GM23338 (cell line): Measurements from ENCODE around the gene C6orf89. TPM values are rescaled to one million over a fixed set of nuclear protein-coding genes. Genes with fewer than 3 reads are reported as not detected.

Experiments
- ATAC-seq: fragments of 200-7000 bp; cut with Tn5 transposase; 3 replicates; pipeline ENCODE4 v1.9.1; 2020
- DNase-seq: peaks from one replicate; pipeline ENCODE4 v3.0.0-alpha.2; 2015; ENCODE audit warnings: low spot score
- H2AFZ ChIP-seq: fragments of 200-600 bp; sonication (generic); 2 replicates; pipeline ENCODE4 v1.8.0; 2016; ENCODE audit warnings: antibody characterized with exemption, mild to moderate bottlenecking, moderate library complexity
- H3F3A ChIP-seq: fragments of 200-600 bp; sonication (generic); replicated peaks from 2 replicates; pipeline ENCODE4 v1.8.0; 2017; ENCODE audit warnings: antibody characterized with exemption, mixed run types, low read depth
- H3K27ac ChIP-seq: fragments of 200-600 bp; sonication (generic); 2 replicates; pipeline ENCODE4 v1.6.1; 2016; ENCODE audit warnings: low read depth
- H3K27me3 ChIP-seq: fragments of 200-600 bp; sonication (generic); 2 replicates; pipeline ENCODE4 v1.8.0; 2016; ENCODE audit warnings: mild to moderate bottlenecking, mixed run types, moderate library complexity; ENCODE audit not compliant: insufficient read depth
- H3K36me3 ChIP-seq: fragments of 200-600 bp; sonication (generic); 2 replicates; pipeline ENCODE4 v1.8.0; 2016; ENCODE audit warnings: mild to moderate bottlenecking; ENCODE audit not compliant: insufficient read depth
- H3K4me1 ChIP-seq: fragments of 200-600 bp; sonication (generic); 2 replicates; pipeline ENCODE4 v1.8.0; 2016; ENCODE audit warnings: mild to moderate bottlenecking, moderate library complexity; ENCODE audit not compliant: insufficient read depth
- H3K4me2 ChIP-seq: fragments of 200-600 bp; sonication (generic); 2 replicates; pipeline ENCODE4 v1.7.1; 2017; ENCODE audit warnings: mixed run types
- H3K4me3 ChIP-seq: fragments of 200-600 bp; sonication (generic); 2 replicates; pipeline ENCODE4 v1.6.1; 2016; ENCODE audit warnings: mixed run types
- H3K79me2 ChIP-seq: fragments of 200-600 bp; sonication (generic); replicated peaks from 2 replicates; pipeline ENCODE4 v1.8.0; 2017; ENCODE audit warnings: mild to moderate bottlenecking; ENCODE audit not compliant: insufficient read depth
- H3K9me2 ChIP-seq: fragments of 200-600 bp; sonication (generic); 2 replicates; pipeline ENCODE4 v1.8.0; 2017; ENCODE audit not compliant: insufficient read depth
- H4K20me1 ChIP-seq: fragments of 200-600 bp; sonication (generic); replicated peaks from 2 replicates; pipeline ENCODE4 v1.8.0; 2017; ENCODE audit warnings: mild to moderate bottlenecking; ENCODE audit not compliant: insufficient read depth
- H3K27ac Mint-ChIP-seq: 2 replicates; pipeline ENCODE4 v1.8.0; 2020; ENCODE audit warnings: inconsistent platforms, mild to moderate bottlenecking, moderate library complexity, mixed read lengths
- H3K27me3 Mint-ChIP-seq: 3 replicates; pipeline ENCODE4 v1.8.0; 2022; ENCODE audit warnings: low read depth, mild to moderate bottlenecking, moderate library complexity, mixed read lengths, inconsistent platforms; ENCODE audit not compliant: insufficient read depth, poor library complexity
- H3K36me3 Mint-ChIP-seq: 3 replicates; pipeline ENCODE4 v1.8.0; 2021; ENCODE audit warnings: low read depth, mild to moderate bottlenecking, inconsistent platforms, moderate library complexity, mixed read lengths
- H3K4me1 Mint-ChIP-seq: 3 replicates; pipeline ENCODE4 v1.8.0; 2020; ENCODE audit warnings: mild to moderate bottlenecking, inconsistent platforms, mixed read lengths
- H3K4me3 Mint-ChIP-seq: 3 replicates; pipeline ENCODE4 v1.8.0; 2021; ENCODE audit warnings: moderate library complexity, mild to moderate bottlenecking, inconsistent platforms, mixed read lengths
- H3K9me3 Mint-ChIP-seq: 3 replicates; pipeline ENCODE4 v1.8.0; 2020; ENCODE audit warnings: moderate library complexity, mild to moderate bottlenecking, inconsistent platforms, mixed read lengths
- CREB1 ChIP-seq: fragments of 250-450 bp; sonication (Bioruptor Pico); IDR thresholded peaks from 2 replicates; pipeline ENCODE4 v1.5.0; 2020; ENCODE audit warnings: low read depth, mild to moderate bottlenecking, moderate library complexity
- EZH2 ChIP-seq: fragments of 200-600 bp; sonication (generic); IDR thresholded peaks from one replicate; pipeline ENCODE4 v1.8.0; 2017; ENCODE audit warnings: antibody characterized with exemption, mild to moderate bottlenecking, low read depth; ENCODE audit not compliant: unreplicated experiment
- EZH2phosphoT487 ChIP-seq: fragments of 200-600 bp; sonication (generic); IDR thresholded peaks from one replicate; pipeline ENCODE4 v1.8.1; 2018; ENCODE audit warnings: antibody characterized with exemption; ENCODE audit not compliant: unreplicated experiment
- JUNB ChIP-seq: IDR thresholded peaks from one replicate; pipeline ENCODE4 v1.6.1; 2016; ENCODE audit warnings: antibody characterized with exemption; ENCODE audit not compliant: unreplicated experiment
- NANOG ChIP-seq: IDR thresholded peaks from 2 replicates; pipeline ENCODE4 v1.6.1; 2016; ENCODE audit warnings: antibody characterized with exemption, borderline replicate concordance
- POLR2AphosphoS5 ChIP-seq: IDR thresholded peaks from 2 replicates; pipeline ENCODE4 v1.6.1; 2016; ENCODE audit warnings: antibody characterized with exemption, low read depth
- REST ChIP-seq: IDR thresholded peaks from one replicate; pipeline ENCODE4 v1.6.1; 2018; ENCODE audit warnings: antibody characterized with exemption; ENCODE audit not compliant: unreplicated experiment
- STAT1 ChIP-seq: IDR thresholded peaks from one replicate; pipeline ENCODE4 v1.6.1; 2016; ENCODE audit warnings: antibody characterized with exemption; ENCODE audit not compliant: unreplicated experiment
- ZNF114 ChIP-seq: fragments of 250-450 bp; sonication (Bioruptor Pico); IDR thresholded peaks from 2 replicates; pipeline ENCODE4 v1.5.0; 2020; ENCODE audit warnings: mild to moderate bottlenecking, moderate library complexity
- ZNF331 ChIP-seq: fragments of 250-450 bp; sonication (Bioruptor Pico); IDR thresholded peaks from 2 replicates; pipeline ENCODE4 v1.5.0; 2020; ENCODE audit warnings: low read depth, mild to moderate bottlenecking, moderate library complexity
- polyA plus RNA-seq: library from polyadenylated mRNA; unstranded; fragments of >200 nt; fragmentation: Nextera tagmentation; extraction: Ambion mirVana; gene quantifications from 2 replicates; pipeline ENCODE4 v1.2.1, GENCODE V29; 2016
- total RNA-seq: library from RNA; depleted of rRNA; stranded (reverse); fragments of >200 nt; shearing (Covaris generic); gene quantifications from 2 replicates; pipeline ENCODE4 v1.2.3, GENCODE V29; 2014
- TF ChIP-seq, protein P1 (sequence below): IDR thresholded peaks from 2 replicates; pipeline ENCODE4 v1.6.1; 2016; ENCODE audit warnings: antibody characterized with exemption
- TF ChIP-seq, protein P2 (sequence below), 2 experiments: fragments of 200-600 bp in 1 of 2; sonication (generic) in 1 of 2; conservative IDR thresholded peaks; 2 replicates each; pipeline versions ENCODE4 v1.5.1 to v1.6.1; 2016 to 2017; ENCODE audit warnings: antibody characterized with exemption in 2 of 2, low read depth in 2 of 2, mild to moderate bottlenecking in 2 of 2, moderate library complexity in 1 of 2
- TF ChIP-seq, protein P3 (sequence below): fragments of 250-450 bp; sonication (Bioruptor Pico); IDR thresholded peaks from 2 replicates; pipeline ENCODE4 v1.5.0; 2020; ENCODE audit warnings: mild to moderate bottlenecking, moderate library complexity

The C6orf89 gene
- total and polyA plus RNA-seq, 2 experiments from 2014 or later: 3.7 to 7.9 TPM

DNA sequence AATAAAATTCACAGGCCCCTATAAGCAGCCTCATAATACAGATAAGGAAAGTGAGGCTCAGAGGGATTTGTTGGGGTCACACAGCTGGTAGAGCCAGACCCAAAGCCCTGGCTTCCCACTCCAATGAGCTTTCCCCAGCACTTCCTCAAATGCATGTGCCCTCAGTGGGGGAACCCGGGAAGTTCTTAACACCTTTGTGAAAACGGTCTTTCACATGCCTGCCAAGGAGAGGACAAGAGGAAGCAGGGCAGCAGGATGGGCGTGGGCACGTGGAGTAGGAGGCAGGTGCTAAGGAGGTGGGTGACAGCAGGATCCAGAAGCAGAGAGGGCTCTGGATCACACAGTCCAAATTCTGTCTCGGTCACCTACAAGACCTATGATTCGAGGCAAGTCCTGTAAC is 69.4 kb downstream of the C6orf89 start:
- Histone ChIP-seq H3F3A (0 out of 2 replicates have a peak, but pooled peaks cover 3% of the 10 kb centered on the region), H3K4me2 (no peak overlapping the region), H3K27ac (no peak overlapping the region), H2AFZ (no peak overlapping the region), H3K4me1 (peaks cover 3% of the 10 kb centered on the region), H3K79me2 (no peaks in the 10 kb centered on the region), H3K9me2 (no peaks in the 10 kb centered on the region), H4K20me1 (no peaks in the 10 kb centered on the region), H3K4me3 (no peak overlapping the region), H3K36me3 (no peaks in the 10 kb centered on the region), H3K27me3 (no peaks in the 10 kb centered on the region)
- Mint-ChIP-seq H3K27ac (no peak overlapping the region), H3K4me1 (peaks cover 9% of the 10 kb centered on the region), H3K9me3 (no peaks in the 10 kb centered on the region), H3K27me3 (peaks cover 2% of the 10 kb centered on the region), H3K4me3 (no peak overlapping the region), H3K36me3 (no peaks in the 10 kb centered on the region)
- TF ChIP-seq NANOG (no peak), EZH2 (no peak), JUNB (no peak), ZNF114 (CRISPR knock-in tag) (no peak), EZH2phosphoT487 (no peak), POLR2AphosphoS5 (no peak), REST (no peak), STAT1 (no peak), ZNF331 (CRISPR knock-in tag) (no peak), CREB1 (CRISPR knock-in tag) (no peak)
- TF ChIP-seq, protein P1, sequence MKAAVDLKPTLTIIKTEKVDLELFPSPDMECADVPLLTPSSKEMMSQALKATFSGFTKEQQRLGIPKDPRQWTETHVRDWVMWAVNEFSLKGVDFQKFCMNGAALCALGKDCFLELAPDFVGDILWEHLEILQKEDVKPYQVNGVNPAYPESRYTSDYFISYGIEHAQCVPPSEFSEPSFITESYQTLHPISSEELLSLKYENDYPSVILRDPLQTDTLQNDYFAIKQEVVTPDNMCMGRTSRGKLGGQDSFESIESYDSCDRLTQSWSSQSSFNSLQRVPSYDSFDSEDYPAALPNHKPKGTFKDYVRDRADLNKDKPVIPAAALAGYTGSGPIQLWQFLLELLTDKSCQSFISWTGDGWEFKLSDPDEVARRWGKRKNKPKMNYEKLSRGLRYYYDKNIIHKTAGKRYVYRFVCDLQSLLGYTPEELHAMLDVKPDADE: no peak
- TF ChIP-seq, protein P2, sequence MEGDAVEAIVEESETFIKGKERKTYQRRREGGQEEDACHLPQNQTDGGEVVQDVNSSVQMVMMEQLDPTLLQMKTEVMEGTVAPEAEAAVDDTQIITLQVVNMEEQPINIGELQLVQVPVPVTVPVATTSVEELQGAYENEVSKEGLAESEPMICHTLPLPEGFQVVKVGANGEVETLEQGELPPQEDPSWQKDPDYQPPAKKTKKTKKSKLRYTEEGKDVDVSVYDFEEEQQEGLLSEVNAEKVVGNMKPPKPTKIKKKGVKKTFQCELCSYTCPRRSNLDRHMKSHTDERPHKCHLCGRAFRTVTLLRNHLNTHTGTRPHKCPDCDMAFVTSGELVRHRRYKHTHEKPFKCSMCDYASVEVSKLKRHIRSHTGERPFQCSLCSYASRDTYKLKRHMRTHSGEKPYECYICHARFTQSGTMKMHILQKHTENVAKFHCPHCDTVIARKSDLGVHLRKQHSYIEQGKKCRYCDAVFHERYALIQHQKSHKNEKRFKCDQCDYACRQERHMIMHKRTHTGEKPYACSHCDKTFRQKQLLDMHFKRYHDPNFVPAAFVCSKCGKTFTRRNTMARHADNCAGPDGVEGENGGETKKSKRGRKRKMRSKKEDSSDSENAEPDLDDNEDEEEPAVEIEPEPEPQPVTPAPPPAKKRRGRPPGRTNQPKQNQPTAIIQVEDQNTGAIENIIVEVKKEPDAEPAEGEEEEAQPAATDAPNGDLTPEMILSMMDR (conservative IDR thresholded peaks at IDR 0.05; ENCODE audit: low read depth in 2 of 2): no peak
- TF ChIP-seq, protein P3, sequence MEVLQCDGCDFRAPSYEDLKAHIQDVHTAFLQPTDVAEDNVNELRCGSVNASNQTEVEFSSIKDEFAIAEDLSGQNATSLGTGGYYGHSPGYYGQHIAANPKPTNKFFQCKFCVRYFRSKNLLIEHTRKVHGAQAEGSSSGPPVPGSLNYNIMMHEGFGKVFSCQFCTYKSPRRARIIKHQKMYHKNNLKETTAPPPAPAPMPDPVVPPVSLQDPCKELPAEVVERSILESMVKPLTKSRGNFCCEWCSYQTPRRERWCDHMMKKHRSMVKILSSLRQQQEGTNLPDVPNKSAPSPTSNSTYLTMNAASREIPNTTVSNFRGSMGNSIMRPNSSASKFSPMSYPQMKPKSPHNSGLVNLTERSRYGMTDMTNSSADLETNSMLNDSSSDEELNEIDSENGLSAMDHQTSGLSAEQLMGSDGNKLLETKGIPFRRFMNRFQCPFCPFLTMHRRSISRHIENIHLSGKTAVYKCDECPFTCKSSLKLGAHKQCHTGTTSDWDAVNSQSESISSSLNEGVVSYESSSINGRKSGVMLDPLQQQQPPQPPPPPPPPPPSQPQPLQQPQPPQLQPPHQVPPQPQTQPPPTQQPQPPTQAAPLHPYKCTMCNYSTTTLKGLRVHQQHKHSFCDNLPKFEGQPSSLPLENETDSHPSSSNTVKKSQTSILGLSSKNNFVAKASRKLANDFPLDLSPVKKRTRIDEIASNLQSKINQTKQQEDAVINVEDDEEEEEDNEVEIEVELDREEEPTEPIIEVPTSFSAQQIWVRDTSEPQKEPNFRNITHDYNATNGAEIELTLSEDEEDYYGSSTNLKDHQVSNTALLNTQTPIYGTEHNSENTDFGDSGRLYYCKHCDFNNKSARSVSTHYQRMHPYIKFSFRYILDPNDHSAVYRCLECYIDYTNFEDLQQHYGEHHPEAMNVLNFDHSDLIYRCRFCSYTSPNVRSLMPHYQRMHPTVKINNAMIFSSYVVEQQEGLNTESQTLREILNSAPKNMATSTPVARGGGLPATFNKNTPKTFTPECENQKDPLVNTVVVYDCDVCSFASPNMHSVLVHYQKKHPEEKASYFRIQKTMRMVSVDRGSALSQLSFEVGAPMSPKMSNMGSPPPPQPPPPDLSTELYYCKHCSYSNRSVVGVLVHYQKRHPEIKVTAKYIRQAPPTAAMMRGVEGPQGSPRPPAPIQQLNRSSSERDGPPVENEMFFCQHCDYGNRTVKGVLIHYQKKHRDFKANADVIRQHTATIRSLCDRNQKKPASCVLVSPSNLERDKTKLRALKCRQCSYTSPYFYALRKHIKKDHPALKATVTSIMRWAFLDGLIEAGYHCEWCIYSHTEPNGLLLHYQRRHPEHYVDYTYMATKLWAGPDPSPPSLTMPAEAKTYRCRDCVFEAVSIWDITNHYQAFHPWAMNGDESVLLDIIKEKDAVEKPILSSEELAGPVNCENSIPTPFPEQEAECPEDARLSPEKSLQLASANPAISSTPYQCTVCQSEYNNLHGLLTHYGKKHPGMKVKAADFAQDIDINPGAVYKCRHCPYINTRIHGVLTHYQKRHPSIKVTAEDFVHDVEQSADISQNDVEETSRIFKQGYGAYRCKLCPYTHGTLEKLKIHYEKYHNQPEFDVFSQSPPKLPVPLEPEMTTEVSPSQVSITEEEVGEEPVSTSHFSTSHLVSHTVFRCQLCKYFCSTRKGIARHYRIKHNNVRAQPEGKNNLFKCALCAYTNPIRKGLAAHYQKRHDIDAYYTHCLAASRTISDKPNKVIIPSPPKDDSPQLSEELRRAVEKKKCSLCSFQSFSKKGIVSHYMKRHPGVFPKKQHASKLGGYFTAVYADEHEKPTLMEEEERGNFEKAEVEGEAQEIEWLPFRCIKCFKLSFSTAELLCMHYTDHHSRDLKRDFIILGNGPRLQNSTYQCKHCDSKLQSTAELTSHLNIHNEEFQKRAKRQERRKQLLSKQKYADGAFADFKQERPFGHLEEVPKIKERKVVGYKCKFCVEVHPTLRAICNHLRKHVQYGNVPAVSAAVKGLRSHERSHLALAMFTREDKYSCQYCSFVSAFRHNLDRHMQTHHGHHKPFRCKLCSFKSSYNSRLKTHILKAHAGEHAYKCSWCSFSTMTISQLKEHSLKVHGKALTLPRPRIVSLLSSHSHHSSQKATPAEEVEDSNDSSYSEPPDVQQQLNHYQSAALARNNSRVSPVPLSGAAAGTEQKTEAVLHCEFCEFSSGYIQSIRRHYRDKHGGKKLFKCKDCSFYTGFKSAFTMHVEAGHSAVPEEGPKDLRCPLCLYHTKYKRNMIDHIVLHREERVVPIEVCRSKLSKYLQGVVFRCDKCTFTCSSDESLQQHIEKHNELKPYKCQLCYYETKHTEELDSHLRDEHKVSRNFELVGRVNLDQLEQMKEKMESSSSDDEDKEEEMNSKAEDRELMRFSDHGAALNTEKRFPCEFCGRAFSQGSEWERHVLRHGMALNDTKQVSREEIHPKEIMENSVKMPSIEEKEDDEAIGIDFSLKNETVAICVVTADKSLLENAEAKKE (CRISPR knock-in tag): no peak
- DNase-seq: no peak
- ATAC-seq: no peak
